ENCODE measurements around the gene FHOD3.
"Not testable (repeated sequence)": the region's sequence is repeated elsewhere in the genome, so short reads cannot be mapped to it uniquely, and the experiment has no call there.

FHOD3 gene

GRCh38 chr18:36530676-36531405 is 233.3 kb downstream of the FHOD3 start:
- no peak for DNase-seq

GRCh38 chr18:36531636-36532035 is 234.1 kb downstream of the FHOD3 start:
- no peak for DNase-seq

- no peak for DNase-seq
These were observed 234.9 kb downstream of the FHOD3 start for GRCh38 chr18:36532394-36532793.

DNA sequence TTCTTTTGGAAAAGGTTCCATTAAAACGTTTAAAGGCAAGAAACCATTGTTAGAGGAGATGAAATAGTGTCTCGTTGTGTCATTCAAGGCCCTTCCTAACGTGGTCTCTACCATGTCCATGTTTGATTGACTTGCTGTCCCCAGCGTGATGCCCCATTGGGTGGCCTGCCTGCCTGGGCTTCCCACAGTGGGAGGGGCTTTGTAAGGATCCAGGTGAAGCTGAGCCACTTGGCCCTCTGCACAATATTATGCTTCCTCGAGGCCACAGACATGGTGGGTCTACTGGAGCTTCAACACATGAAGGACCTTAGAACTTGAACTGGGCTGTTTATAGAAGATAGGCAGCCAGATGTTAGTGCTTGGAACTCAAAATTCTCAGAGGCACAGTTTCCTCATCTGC is 235.3 kb downstream of the FHOD3 start:
- DNase-seq: no peak

DNA sequence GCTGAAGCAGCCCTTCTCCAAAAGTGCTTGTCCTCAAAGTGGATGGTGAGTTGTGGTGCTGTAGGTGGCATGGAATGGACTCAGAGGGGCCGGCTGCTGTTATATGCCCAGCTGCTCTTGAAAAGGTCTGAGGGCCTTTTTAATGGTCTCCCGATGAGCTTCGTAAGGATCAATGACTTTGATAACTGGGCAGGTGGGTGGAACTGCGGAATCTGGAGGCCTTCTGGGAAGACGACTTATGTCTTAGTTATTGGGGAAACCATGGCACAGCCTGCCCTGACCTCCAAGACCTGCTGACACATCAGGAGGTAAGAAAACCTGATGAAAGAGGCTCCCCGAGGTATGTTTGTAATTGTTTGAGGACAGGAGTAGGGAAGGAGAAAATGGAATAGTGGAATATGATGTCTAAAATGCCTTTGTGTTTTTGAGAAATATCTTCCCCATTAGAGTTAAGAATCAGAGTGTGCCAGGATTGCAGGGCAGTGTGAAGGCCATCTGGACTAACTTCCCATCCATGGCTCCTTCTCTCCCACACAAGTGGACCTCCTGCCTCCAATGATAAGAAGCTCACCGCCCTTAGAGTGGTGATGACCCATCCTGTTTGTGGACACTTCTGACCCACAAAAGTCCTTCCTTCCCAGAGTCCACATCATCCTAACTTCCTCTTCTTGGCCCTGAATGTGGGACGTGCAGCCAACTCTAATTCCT is 236.1 kb downstream of the FHOD3 start:
- DNase-seq: no peak

- DNase-seq: no peak
These were observed 236.7 kb downstream of the FHOD3 start for GRCh38 chr18:36534154-36534688.

- DNase-seq: no peak
These were observed 237.9 kb downstream of the FHOD3 start for GRCh38 chr18:36535202-36535935.

DNA sequence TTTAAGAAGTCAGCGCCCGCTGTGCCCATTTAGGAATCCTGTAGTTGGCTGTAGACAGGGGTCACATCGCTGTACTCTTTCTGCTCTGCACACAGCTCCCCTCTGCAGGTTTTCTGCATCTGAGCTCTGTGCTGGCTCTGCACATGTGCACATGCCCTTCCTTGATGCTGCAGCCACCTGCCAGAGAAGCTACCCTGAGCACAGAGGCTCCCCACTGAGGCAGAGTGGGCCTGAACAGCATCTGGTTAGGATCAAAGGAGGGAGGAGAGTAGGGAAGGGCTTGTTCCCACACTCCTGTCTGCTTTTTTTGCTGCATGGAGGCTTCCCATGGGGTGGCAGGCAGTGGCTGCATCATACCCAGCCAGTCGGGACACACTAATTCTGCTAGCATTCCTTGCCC is 238.9 kb downstream of the FHOD3 start:
- no peak for DNase-seq

DNA sequence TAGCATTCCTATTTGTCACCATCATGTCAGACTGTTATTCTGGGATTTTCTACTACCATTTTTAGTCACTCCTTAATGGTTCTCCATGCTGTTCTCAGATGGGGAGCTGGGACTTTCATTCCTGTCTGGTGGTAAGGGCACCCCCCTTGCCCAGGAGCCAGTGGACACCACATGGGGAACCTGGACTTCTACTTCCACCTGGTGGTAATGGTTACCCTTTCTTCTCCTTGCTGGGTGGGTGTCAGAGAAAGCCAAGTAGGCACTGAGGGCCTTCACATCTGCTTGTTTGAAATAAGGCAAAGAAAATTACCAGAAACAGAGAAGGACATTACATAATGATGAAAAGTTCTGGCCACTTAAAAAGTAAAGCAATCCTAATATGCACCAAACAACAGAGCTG is 239.8 kb downstream of the FHOD3 start:
- DNase-seq: no peak

DNA sequence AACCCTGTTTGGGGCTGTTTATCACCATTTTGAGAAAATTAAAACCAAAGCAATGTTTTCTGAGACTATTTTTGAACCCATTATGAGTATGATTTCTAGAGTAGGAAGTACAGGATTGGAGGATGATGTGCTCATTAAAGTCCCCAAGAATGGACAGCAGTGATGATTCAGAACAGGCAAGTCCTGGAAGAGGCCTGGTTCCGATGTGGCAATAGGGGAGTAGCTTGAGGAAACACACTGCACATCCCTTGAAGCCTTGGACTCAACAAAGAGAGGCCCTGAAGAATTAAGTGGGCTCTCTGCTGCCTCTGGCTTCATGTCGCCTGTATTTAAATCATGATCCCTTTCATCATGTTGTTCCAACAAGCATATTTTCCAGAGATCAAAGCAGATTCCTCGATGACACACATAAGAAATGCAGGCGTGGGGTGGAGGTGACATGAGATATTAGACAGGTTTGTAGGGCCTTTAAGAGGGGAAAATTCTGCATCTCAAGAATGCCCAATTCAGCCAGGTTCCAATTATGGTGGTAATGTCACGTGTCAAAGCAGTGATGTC is 242.2 kb downstream of the FHOD3 start:
- no peak for DNase-seq

- no peak for DNase-seq
These were observed 245.5 kb downstream of the FHOD3 start for GRCh38 chr18:36543030-36543429.

DNA sequence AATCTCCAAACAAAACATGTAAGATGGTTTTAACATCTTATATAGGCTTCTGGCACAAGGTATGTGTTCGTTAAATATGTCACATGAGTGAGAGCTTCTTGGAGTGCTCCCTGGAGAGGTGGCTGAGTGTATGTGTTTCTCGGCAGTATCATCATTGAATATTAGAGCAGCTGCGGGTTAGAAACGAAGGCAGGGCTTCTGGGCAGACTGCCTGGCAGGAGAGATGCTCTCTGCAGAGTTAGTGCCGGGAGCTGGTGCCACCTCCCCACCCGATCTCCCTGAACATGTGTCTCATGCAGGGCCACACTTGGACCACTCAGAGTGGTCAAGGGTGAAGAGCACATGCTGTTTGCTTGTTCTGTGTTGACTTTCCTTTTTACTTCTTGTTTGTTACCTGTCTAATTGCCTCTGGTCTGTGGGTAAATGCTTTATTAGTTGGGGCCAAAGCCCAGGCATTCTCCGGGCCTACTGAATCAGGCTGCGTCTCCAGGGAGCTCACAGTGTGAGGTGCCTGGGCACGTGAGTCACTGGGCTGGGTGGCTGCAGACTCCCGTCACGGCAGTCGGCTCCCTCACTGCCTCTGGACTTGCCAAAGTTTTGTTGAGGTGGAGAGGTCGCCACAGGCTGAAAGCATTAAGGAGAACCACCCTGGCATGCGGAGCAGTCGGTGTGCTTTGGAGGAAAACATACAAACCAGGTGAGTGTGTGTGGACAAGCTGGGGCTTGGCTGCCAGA is 246.6 kb downstream of the FHOD3 start:
- no peak for DNase-seq

- no peak for DNase-seq
These were observed 248.4 kb downstream of the FHOD3 start for GRCh38 chr18:36545821-36546427.

DNA sequence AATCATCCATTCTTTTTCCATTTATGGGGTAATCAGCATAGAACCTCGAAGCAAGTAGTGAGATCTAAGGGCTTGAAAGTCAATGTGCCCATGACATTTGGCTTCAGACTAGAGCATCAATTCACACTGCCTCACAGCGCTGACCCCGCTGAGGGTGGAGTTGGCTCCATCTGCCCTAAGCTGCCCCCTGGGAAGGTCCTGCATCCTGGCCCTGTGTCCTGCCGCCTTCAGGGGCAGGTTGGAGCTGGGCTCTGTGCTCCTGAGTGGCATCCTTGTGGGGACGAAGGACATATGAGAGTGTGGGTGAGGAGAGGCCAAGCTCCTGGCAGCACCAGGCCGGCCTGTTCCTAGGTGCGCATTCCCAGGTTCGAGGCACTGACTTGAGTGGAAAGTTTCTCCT is 249.4 kb downstream of the FHOD3 start:
- DNase-seq: no peak

GRCh38 chr18:36547544-36547943 is 250.0 kb downstream of the FHOD3 start:
- no peak for DNase-seq

DNA sequence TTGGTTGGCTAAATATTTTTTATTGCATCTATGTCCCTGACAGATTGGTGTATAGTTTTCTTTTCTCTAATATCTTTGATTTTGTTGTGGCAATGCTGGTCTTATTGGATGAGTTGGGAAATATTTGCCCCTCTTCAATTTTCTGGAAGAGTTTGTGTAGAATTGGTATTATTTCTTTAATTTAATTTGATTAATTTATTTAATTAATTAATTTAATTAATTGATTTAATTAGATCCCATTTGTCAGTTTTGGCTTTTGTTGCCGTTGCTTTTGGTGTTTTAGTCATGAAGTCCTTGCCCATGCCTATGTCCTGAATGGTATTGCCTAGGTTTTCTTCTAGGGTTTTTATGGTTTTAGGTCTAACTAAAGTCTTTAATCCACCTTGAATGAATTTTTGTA is 253.8 kb downstream of the FHOD3 start:
- DNase-seq: not testable (repeated sequence)

DNA sequence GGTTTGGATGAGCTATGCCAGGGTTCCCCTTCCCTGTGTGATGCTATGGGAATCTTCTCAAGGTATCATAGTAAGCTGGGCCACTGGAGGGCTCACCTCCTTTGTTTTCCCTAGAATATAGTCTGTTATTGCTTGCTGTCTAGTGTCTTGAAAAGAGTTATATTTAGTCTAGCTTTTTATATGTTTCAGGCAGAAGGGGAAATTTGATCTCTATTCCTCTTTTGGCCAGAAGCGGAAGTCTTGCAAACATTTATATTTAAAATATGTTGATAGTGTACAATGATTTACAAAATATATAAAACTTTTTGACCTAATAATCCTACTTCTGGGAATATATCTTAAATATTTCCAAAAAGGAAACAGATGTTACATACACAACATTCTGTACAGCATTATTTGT is 260.7 kb downstream of the FHOD3 start:
- DNase-seq: no peak

- DNase-seq: no peak
These were observed 261.8 kb downstream of the FHOD3 start for GRCh38 chr18:36559149-36559857.

GRCh38 chr18:36560187-36560586 is 262.7 kb downstream of the FHOD3 start:
- DNase-seq: no peak

DNA sequence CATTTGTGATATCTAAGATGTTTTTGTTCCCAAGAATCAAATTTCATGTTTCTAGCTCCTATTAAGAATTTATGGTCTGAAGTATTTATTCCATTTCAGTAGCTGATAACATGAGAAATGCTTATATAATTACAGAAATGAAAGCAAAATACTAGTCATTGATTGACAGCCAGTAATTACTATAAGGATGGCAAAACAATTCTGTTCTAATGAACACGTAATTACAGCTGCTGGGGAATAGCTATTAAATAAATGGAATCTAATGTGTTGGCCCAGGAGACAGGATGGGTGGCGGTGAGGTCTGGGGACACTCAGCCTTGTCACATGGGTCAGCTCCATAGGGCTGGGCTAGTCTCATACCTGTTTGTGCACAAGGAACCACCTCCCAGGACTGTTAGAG is 263.5 kb downstream of the FHOD3 start:
- no peak for DNase-seq

DNA sequence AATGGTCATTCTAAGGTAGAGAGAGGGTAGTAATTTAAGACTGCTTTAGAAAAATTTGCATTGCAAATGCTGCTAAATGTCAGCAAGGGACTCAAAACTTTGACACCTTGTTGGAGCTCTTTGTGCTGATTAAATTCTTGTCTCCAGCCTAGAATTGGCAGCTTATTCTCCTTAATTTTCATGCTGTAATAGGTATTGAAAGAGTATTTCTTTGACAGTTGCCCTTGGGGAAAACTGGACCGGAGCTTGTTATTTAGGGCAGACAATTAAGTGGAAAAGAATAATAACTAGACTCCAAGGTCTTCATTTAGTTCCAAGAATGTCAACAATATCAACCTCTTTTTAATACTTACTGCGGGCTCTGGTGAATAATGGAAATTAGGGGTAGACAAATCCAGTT is 267.3 kb downstream of the FHOD3 start:
- no peak for DNase-seq

GRCh38 chr18:36567800-36568199 is 270.3 kb downstream of the FHOD3 start:
- no peak for DNase-seq
